HuH-7.5 (cell line): ENCODE data around the gene TAMM41.
A peak's percentile ranks its signal among the peaks of the same experiment; 100 is the strongest.
"Not testable (repeated sequence)": the region's sequence is repeated elsewhere in the genome, so short reads cannot be mapped to it uniquely, and the experiment has no call there.

Experiments
- DNase-seq: peaks from one replicate; pipeline ENCODE4 v3.0.0; 2011; ENCODE audit warnings: low spot score

The TAMM41 gene, protein sequence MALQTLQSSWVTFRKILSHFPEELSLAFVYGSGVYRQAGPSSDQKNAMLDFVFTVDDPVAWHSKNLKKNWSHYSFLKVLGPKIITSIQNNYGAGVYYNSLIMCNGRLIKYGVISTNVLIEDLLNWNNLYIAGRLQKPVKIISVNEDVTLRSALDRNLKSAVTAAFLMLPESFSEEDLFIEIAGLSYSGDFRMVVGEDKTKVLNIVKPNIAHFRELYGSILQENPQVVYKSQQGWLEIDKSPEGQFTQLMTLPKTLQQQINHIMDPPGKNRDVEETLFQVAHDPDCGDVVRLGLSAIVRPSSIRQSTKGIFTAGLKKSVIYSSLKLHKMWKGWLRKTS

DNA sequence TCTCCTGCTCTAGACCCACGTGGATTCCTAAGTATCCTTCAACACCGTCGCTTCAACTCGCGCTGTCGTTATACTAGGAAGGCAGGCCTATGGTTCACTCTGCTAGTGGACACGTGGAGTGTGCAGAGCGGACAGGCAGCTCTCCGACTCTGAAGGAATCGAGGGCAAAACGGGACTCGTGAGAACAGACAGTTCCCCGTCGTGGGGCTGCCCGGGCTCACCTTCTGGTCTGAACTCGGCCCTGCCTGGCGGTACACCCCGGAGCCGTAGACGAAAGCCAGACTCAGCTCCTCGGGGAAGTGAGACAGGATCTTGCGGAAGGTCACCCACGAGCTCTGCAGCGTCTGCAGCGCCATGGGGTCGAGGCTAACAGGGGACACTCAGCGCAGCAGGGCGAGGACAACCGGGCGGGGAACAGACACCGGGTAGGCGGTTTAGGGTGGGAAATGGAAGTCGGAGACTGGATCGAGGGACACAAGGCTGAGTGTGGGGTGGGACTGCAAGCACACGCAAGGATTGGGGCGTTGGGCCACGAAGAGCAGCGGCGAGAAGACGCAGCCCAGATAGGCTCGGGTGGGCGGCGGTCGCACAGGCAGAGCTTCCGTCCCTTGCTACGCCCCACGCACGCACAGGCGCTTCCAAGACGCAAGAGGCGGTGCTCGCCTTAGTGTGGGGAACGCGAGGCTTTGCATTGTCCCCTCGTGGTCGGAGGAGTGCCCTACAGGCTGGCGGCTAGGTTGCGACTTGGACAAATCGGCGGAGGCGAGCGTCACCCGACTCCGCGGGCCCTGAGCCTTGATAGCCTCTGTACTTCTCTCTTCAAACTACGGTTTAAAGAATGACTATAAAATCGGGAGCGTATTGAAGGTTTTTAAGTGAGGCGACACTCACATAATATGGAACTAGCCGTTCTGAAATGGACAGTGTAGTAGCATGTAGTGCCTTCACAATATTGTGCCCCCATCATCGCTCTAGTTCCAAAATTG lies at the start of gene TAMM41:
Gene TAMM41, minus strand, starts transcription at position 605 of the 986 bp plus-strand sequence. Its CDS starts 249 bp downstream, at position 356.
- DNase-seq: peak; percentile 88

DNA sequence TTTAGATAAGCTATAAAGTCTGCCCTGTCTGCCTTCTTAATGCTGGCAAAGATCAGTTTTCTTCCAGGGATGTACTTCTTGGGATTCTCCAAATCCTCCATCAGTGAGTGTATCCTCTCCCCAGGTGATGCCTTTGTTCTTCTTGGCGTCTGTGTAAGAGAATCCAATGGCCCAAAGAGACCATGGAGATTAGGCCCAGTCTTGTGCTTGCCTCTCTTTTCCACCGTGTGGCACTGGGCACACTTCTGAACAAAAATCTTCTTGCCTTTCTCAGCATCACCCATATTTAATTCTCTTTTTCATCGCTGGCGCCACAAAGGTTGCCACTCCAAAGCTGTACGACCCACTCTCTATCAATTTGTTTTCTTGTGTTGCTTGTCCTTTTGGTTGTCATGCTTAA lies 32.2 kb upstream of the TAMM41 start:
- no peak for DNase-seq

DNA sequence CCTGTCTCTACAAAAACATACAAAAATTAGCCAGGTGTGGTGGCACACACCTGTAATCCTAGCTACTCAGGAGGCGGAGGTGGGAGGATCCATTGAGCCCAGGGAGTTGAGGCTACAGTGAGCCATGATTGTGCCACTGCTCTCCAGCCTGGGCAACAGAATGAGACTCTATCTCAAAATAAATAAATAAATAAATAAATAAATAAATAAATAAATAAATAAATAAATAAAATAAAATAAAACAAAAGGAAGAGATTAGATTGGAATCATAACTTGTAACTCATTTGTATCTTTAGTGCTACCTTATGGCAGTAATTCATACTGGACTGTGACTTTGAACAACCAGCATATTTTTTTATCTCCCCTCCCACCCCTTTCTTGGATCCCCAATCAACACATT lies 28.0 kb upstream of the TAMM41 start:
- not testable (repeated sequence) for DNase-seq

DNA sequence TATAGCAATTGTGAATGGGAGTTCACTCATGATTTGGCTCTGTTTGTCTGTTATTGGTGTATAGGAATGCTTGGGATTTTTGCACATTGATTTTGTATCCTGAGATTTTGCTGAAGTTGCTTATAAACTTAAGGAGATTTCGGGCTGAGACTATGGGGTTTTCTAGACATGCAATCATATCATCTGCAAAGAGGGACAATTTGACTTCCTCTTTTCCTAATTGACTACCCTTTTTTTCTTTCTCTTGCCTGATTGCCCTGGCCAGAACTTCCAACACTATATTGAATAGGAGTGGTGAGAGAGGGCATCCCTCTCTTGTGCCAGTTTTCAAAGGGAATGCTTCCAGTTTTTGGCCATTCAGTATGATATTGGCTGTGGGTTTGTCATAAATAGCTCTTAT lies 17.1 kb upstream of the TAMM41 start:
- DNase-seq: not testable (repeated sequence)

DNA sequence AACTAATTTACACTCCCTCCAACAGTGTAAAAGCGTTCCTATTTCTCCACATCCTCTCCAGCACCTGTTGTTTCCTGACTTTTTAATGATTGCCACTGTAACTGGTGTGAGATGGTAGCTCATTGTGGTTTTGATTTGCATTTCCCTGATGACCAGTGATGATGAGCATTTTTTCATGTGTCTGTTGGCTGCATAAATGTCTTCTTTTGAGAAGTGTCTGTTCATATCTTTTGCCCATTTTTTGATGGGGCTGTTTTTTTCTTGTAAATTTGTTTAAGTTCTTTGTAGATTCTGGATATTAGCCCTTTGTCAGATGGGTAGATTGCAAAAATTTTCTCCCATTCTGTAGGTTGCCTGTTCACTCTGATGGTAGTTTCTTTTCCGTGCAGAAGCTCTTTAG lies 15.9 kb upstream of the TAMM41 start:
- DNase-seq: not testable (repeated sequence)

DNA sequence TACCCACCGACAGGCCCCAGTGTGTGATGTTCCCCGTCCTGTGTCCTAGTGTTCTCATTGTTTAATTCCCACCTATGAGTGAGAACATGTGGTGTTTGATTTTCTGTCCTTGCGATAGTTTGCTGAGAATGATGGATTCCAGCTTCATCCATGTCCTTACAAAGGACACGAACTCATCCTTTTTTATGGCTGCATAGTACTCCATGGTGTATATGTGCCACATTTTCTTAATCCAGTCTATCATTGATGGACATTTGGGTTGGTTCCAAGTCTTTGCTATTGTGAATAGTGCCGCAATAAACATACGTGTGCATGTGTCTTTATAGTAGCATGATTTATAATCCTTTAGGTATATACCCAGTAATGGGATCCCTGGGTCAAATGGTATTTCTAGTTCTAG lies 15.5 kb upstream of the TAMM41 start:
- DNase-seq: not testable (repeated sequence)

DNA sequence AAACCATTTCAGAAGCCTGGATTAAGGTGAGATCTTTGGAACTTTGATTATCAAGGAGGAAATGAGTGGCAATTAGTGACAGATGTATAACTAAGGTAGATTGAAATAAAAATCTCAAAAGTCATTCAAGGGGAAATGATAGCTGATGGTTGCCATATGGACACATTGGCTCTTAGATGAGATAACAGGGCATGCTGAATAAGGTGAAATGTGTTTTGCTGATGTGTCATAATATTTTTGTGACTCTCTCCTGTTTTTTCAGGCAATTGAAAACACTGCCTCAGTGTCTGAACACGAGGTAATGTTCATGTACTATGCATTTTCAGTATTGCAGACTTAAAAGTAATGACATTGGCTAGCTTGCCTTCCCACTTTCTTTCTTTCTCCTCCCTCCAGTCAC lies 13.5 kb upstream of the TAMM41 start:
- DNase-seq: not testable (repeated sequence)

DNA sequence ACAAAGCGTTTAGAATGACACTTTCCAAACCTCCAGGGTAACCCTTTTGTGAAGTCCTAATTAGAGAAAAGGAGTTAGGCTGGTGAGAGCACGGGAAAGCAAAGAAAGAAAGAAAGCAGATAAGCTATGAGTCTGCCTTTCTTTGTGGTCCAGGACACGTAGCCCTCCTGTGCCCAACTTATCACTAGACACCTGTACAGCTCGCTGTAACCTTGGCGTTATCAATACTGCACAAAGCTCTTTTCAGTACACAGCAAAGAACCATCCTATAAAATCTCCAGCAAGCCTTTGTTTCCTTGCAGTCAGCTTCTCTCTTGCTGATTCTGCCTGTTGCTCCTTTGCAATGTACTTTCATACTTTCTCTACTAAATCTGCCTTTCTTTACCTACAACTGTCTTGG lies 6.8 kb upstream of the TAMM41 start:
- no peak for DNase-seq

DNA sequence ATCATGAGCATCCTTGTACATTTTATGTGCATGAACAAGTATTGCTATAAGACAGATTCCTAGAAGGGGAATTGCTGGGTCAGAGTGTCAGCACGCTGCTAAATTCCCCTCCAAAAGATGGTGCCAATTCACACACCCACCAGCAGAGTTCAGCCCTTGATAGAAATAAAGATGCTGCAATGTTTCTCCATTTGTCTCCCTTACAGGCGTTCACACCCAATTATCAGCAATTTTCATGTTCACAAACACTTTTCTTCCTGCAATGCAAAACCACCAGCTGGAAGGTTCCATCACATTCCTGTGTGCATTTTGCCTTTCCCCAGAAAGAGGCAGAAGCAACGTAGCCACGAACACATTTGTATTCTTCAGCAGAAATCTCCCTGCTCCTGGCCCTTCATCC lies 3.3 kb upstream of the TAMM41 start:
- DNase-seq: no peak

DNA sequence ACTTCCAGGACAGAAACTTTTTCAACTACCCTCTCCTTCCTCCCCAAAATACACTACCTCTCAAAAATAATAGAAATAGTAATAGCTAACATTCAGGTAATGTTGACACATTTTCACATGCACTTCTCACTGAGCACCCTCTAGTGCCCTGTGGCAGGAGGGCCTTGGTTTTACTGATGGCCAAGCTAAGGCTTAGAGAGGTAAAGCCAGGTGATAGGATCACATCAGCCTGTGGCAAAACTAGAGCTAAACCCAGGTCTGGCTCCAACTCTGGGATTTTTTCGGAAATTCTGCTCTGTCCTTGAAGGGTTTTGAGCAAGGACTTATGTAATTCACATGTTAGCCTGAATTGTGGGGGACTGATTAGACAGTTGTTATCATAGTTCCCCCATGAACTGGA lies 922 bp upstream of the TAMM41 start:
- no peak for DNase-seq

DNA sequence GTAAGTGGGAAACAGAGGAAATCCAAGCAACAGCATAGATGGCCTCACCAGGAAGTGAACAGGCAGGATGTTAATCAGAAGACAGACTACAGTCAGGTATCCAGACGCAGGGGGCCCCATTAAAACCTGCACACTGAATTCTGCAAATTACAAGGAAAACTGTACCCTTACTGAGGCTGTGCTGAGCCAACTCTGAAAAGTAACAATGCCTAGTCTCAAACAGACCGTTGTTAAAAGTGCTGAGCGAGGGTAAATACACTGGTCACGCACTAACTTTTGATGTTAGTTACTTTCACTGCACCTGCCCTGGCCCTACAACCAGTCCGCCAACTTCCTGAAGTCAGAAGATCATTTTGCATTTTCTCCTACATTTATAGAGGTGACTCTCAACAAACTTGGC lies 1.0 kb downstream of the TAMM41 start:
- no peak for DNase-seq

DNA sequence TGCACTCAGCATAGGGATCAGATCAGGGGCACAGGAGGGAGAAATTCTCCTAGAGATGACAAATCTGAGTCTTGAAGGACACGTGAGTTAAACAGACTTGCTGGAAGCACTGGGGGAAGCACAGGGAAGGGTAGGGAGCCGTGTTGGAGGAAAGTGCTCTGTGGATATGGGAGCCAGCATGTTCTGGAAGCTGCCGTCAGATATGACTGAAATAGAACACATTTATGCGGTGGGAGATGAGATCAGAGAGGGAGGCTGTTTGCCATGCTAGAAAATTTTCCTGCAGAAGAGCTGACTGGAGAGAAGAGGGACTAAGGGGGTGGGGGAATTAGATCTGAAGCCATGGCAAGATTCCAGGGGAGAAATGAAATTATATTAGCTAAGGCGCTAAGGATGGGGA lies 1.8 kb downstream of the TAMM41 start:
- no peak for DNase-seq

DNA sequence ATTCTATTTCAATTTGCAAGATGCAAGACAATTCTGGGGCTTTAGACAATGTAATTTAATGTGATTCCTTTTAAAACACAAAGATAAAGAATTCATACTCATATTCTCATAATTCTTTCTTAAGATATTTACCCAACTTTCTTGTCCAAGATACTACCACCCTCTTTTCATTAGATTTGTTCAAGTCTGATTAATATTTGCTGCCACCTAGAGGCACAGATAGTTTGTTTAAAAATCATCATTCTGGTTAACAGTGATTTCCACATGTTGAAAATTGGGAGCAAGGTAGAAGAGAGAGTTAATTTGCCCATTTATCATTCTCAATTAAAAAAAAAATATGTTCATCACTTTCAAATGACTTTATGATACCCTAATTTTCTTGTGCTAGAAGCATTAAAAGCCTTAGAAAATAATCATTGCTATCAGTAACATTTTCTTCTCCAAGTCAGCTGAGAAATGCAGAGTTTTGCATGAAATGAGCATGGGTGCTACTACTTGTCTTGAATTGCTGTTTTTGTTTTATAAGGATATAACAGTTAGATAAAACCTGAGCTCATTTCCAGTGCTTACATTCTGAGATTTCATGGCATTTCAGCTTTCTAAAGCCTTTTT lies 11.6 kb downstream of the TAMM41 start:
- no peak for DNase-seq

DNA sequence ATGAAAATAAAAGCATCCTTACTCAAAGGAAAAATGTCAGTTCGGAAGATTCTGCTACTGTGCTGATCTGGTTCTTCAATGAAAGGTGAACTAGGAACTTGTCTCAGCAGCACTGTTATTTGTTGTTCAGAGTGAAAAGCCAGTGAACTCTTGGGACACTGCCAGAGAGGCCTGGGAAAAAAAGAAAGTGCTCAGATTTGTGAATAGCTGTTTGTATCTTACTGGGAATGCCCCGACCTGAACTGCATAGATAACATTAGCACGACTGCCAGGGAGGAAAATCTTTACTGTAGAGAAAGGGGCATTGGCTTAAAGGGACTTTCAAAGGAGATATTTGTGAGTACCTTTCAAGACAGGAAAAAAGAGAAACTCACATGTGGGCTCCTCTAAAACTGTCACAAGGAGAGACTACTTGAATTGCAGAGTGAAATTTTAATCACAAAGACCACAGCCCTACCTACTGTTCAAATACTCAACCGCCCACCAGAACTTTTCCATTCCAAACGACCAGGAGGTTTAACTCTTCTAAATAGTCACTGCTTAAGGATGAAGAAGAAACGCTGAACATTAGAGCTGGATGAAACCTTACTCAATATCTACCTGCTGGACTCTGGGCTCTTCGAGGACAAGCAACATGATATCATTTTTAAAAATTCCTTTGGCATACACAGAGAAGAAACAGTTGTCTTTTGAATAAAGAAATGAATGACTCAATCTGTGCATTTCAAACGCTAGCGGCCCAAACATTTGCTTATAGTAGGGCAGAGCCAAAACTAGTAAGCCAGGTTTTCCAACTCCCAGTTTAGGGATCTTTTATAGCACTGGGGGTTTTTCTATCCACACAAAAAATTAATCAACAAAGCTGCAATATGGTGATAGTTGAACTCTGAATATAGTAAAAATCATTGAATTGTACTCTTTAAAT lies 13.4 kb downstream of the TAMM41 start:
- no peak for DNase-seq

DNA sequence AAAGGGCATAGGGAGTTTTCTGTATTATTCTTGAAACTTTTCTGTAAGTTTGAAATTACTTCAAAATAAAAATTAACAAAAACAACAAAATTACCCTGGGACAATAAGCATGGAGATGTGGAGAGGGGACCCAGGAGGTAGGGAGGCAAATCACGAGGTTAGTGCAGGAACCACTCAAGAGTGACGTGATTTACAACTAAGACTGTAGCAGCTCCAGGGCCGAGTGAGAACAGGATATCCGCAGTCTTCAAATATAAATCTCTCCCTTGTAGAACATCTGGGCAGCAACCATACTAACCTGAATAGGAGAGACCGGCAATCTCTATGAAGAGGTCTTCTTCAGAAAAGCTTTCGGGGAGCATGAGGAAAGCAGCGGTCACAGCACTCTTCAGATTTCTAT lies 17.3 kb downstream of the TAMM41 start:
- DNase-seq: no peak

DNA sequence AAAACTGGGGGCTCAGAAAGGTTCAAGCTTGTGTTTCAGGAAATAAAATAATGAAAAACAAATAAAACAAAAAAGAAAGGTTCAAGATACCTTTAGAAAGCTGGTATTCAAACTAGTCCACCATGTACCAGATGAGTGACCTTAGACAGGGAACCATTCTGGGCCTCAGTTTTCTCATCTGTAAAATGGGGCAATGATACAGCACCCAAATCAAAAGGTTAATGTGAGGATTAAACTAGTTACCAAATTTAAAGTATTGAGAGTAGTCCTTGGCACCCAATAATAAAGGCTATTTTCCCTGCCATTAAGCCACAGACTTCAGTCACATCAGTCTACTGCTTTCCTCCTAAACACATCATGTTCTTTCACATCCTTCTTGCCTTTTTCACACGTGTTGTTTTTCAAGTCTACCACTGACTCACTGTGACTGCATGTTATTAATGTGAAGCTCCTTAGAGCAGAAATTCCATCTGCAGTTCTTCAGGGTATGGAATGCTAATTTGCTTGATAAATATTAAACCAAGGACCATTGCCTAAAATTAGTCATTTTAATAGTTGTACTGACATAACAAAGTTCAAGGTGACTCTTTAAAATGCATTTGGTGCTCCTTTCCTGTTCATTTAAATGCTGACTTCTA lies 19.9 kb downstream of the TAMM41 start:
- no peak for DNase-seq

DNA sequence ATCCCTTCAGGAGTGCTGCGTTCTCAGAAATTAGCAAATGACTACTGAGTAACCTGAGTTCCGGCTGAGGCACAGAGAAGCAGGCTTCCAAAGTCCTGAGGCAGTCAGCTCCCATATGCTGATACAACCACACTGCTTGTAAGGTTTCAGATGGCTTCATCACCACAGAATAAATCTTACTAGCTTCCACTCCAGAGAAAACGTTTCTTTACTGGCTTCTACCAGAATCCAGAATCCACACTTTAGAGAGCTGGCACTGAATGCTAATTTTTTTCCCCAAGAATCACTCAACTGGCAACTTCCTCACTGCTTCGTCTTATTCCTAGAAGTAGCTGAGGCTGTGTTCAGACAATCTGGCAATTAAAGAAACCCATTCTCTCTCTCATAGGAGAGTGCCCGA lies 21.4 kb downstream of the TAMM41 start:
- no peak for DNase-seq

DNA sequence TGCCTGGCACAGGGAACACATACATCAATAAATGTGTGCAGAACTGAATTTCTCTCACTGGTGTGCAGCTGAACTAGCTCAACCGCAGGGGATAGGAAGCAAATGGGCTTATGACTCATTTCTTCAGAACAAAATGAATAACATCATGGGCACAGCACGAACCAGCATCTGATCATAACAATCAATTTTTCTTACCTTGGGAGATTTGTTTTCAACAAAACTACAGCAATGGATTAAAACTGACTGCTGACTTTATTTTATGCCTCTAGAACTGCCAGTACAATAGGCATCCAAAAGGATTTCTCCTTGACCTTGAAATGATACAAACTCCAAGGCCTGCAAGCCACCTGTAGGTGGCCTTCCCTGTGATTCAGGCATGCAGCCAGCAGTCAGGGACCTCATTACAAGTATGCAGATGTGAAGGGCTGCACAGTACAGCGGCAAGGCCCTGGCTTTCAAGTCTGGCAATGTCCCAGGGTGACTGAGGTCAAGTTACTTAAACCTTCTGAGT lies 26.1 kb downstream of the TAMM41 start:
- DNase-seq: no peak

DNA sequence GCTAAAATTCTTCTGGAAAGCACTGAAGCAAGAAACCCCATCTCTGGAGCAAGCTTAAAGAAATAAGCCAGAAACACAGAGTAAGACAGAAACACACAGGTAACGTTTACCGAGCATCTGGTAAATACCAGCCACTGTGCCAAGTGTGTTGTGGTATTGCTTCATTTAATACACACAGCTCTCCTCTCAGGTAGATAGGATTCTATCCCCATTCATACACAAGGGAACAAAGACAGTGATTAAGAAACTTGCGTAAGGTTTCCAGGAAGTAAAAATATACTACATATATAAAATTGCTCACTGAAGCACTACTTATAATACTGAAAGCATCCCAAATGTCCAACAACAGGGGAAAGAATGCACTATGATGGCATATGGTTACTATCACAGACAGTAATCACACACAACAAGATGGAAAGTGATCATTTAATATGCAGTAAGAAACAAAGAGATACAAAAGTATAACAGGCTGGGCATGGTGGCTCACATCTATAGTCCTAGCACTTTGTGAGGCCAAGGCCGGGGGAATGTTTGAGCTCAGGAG lies 27.5 kb downstream of the TAMM41 start:
- DNase-seq: no peak

DNA sequence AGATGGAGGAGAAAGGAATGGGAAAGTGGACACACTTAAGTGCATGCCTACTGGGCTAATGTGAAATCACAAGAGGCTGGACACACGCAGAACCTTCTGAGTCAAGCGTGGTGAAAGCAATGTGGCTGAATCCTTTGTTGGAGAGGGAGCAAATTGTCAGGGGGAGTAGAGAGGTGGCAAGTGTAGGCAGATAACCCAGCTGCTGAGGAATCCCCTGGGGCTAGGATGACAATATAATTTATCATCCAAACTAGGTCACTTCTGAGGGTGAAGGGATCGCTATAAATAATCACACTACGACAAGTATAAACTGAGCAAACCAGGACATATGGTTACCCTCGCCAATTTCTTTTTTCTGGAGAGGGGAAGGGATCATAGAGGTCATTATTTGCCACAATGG lies 28.7 kb downstream of the TAMM41 start:
- DNase-seq: no peak

DNA sequence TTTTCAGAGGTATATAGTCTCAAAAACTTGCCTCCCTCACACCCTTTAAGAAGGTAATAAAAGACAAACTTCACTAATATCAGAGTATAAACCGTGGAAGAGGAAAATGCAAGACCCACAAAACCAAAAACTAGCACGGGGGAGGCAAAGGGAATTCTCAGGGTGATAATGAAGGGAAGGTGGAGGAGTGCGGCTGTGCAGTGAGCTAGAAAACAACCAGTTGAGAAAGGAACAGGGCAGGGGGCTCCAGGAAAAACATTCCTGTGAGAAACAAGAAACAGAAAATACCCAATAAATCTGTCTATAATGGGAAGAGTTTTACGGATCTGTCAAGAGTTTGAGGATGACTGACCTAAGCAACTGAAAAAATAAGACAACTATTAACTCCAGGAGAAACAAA lies 31.6 kb downstream of the TAMM41 start:
- DNase-seq: no peak
